AG20443 (cell line): ENCODE data around the gene GRID2.
"Not testable (repeated sequence)": the region's sequence is repeated elsewhere in the genome, so short reads cannot be mapped to it uniquely, and the experiment has no call there.

Experiments used
- DNase-seq: peaks from one replicate; pipeline ENCODE4 v3.0.0; 2012; ENCODE audit warnings: low spot score, mixed read lengths

Gene GRID2

DNA sequence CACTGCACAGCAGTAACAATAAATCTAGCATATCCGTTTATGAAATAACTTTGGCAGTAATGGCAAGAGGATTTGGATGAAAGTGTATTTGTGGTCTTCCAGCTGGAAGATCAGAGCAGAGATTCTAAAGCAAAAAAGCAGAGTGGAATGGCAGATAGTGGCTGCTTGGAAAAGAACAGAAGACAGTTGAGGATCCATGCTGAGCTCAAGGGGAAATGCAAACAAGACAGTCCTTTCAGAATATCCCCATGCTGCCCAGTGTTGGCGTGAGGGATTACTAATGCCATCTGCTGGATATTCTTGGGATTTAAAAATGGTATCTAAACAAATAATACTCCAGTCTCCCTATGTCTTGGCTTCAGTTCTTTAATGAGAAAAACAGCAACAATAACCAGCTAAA is 895.7 kb downstream of the GRID2 start:
- DNase-seq: peak; percentile 66

GRCh38 chr4:93201471-93202096 is 897.8 kb downstream of the GRID2 start:
- no peak for DNase-seq

- no peak for DNase-seq
Observed at GRCh38 chr4:93203708-93204107, 899.9 kb downstream of the GRID2 start.

DNA sequence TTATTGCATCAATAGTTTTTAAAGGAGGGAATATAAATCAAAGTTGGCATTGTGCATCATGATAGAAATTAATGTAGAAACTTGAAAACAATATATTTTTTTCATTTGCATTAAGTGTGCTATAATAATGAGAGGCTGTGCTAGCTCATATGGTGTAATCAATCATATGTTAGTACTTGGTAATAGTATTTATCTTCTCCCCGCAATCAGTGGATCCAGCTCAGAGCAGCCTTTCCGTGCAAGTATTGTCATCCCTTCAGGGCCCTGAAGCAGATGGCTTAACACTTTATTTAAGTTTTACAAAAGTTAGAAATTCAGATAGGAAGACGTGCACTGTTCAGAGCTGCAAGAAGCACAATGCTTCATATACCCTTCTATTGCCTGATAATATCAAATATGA is 908.5 kb downstream of the GRID2 start:
- no peak for DNase-seq

DNA sequence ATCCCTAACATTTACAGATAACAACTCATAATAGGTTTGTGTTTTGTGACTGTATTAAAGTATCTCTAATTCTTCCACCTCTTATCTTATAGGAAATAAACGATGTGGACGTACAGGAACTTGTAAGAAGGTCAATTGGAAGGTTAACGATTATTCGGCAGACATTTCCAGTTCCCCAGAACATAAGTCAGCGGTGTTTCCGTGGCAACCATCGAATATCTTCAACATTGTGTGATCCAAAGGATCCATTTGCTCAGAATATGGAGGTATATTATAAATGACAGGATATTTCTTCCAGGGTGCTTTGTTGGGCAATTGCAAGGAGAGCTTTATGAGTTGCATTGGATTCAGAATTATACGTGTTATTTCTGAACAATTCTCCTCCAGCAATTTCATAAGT is 912.9 kb downstream of the GRID2 start:
- DNase-seq: no peak

GRCh38 chr4:93217431-93217830 is 913.7 kb downstream of the GRID2 start:
- no peak for DNase-seq

- DNase-seq: no peak
Observed at GRCh38 chr4:93221771-93222170, 918.0 kb downstream of the GRID2 start.

DNA sequence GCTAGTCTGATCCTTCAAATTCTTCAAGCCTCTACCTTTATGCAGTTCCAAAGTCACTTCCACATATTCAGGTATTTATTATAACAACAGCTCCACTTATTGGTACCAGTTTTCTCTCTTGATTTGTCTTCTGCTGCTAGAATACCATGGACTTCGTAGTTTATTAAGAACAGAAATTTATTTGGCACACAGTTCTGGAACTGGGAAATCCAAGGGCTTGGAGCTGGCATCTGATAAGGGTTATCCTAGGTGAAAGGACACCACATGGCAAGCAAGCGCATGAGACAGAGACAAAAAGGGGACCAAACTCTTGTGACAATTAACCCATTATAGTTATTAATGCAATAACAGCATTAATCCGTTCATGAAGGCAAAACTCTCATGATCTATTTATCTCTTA is 924.3 kb downstream of the GRID2 start:
- no peak for DNase-seq

DNA sequence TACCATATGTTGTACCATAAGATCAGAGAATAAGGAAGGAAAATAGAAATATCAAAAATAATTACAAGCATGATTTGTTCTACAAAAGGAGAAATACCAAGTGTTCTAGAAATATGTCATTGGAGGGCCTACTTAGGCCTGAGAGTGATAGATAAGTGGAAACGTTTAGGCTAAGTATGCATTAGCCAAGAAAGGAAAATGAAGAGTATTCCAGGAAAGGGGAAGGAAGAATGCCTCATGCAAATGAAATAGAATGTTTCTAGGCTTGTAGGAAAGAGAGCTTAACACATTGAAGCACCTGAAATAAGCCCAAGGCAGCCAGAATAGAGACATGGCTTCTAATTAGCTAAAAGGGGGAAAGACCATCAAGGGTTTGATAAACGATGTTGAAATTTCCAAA is 929.1 kb downstream of the GRID2 start:
- DNase-seq: no peak

GRCh38 chr4:93237521-93237920 is 933.8 kb downstream of the GRID2 start:
- DNase-seq: no peak

- DNase-seq: no peak
Observed at GRCh38 chr4:93243262-93243661, 939.5 kb downstream of the GRID2 start.

- no peak for DNase-seq
Observed at GRCh38 chr4:93261207-93261606, 957.4 kb downstream of the GRID2 start.

DNA sequence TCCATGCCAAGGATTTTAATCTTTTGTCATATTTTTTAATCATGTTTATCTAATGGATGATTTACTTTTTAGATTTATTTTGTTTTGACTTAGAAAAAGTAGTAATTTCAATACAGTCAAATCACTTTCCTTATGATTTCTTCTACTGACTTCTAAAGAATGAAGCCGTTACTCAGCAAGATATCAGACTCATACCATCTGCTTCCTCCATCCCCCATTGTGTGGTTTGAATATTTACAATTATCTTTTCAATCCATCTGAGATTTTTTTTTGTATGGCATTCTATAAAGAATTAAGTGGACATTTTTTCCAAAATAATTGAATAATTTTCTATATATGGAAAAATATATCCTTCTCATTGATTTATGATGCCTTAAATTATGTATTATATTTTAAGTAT is 959.4 kb downstream of the GRID2 start:
- DNase-seq: no peak

- DNase-seq: no peak
Observed at GRCh38 chr4:93267747-93268146, 964.0 kb downstream of the GRID2 start.

DNA sequence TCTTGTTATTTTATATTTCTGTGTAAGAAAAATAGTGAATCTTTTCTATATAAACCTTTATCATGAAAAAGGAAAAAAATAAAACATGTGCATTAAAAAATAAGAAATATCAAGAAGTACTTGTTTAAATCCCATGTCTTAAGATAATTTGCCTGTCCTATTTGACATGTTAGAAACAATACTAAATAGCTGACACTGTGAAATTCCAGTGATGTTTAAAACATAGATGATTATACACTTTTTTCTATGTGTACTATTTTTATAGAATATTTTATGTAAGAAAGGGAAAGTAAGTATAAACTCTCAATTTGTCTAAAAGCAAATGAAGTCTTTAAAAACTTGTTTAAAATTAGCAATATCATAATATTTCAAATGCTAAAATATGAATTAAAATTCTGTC is 981.6 kb downstream of the GRID2 start:
- no peak for DNase-seq

GRCh38 chr4:93289241-93289640 is 985.5 kb downstream of the GRID2 start:
- DNase-seq: no peak

DNA sequence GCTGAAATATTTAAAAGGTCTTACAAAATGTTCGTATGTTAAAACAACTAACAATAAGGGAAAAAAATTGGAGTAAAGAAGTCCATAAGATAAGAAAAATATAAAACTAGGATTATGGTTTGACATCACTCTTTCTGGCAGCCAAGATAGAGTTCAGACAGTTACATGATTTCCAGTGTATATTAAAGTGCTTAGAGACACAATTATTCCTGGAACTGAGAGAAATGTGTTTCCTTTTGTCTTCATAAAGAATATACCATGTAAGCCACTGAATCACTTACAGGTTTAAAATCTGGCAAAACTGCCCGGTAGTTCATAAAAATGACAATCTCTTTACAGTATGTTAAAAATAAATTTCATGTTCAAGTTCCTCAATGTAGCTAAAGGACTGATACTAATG is 986.1 kb downstream of the GRID2 start:
- DNase-seq: no peak

- no peak for DNase-seq
Observed at GRCh38 chr4:93299118-93299517, 995.4 kb downstream of the GRID2 start.

GRCh38 chr4:93300780-93301555 is 997.2 kb downstream of the GRID2 start:
- not testable (repeated sequence) for DNase-seq

GRCh38 chr4:93302310-93302709 is 998.5 kb downstream of the GRID2 start:
- no peak for DNase-seq

- DNase-seq: no peak
Observed at GRCh38 chr4:93303440-93303839, 999.7 kb downstream of the GRID2 start.

DNA sequence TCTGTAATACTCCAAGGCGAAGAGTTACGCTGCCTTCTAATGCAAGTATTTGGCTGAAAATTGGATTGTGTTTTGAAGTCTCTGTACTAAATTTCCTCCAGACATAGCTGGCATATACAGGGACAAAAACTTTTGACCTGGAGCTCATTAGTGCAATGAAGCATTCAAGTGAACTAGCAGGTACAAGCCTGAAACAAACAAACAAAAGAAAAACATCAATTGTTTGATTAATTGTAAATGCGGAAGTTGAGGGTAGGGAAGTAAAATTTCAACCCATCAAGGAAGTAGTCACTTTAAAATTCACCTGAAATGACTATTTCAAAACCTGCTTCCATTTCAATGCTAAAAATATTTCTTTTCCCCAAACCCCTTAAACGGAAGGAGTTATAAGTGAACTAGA is 1008.5 kb downstream of the GRID2 start:
- DNase-seq: no peak

DNA sequence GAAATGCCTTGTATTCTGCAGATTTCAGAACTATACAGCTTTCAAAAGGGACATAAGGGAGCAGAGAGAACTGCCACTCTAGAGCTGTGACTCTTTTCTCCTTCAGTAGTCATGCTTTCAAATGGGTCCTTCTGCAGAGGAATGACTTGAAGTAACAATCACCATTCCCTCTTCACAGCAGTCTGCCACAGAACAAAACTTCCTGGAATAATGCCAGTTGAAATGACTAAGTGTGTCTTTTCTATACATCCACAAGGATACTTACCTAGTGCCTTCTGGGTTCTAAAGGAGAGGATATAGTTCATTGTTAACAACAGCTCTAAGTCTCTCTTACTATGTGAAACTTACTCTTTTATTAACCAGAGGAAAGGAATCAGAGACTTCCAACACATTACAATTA is 1009.4 kb downstream of the GRID2 start:
- DNase-seq: no peak

- DNase-seq: no peak
Observed at GRCh38 chr4:93317057-93317456, 1013.3 kb downstream of the GRID2 start.
